ENCODE measurements around the gene ARHGAP6. TPM values are rescaled to one million over a fixed set of nuclear protein-coding genes. Genes with fewer than 3 reads are reported as not detected.

Gene ARHGAP6
- polyA plus RNA-seq, 4 donors = 14.1 to 18.6 (median 15.7) TPM

DNA sequence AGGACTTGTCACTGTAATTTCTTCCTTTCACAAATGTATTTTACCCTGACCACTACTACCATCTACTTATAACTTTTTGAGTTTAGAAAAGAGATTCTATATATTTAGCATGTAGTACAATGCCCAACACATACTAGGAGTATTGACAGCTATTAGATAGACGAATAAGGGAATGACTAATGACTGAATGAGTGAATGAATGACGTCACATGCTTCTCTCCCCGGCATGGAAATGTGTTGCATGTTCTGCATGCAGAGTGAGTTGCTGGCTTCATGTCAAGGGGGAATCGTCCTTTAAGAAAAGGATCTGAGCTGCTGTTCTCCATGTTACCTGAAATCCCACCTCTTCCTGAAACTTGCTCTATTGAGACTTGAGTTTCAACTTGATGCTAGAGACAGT, 459.9 kb downstream of the ARHGAP6 start:
- DNase-seq (ENCODE audit: low read depth in 4 of 4, low spot score in 3 of 4) = no peak

DNA sequence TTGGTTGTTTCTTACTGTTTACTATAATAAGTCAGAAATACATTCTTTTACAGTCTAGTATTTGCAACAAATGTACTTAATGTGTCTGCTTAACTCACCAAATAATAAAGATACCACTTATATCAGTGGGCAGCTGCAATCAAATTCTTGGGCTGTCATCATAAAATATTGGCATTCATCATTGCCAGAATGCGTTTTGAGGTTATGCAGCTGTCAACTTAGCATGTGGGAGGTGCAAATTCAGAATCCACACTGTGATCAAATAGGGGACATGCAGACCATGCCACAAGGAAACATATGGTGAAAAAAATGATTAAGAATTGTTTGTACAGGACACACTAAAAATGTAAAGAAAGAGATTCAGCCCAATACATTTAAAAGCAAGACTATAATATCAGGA, 468.0 kb downstream of the ARHGAP6 start:
- DNase-seq (ENCODE audit: low read depth in 4 of 4, low spot score in 3 of 4) = no peak

DNA sequence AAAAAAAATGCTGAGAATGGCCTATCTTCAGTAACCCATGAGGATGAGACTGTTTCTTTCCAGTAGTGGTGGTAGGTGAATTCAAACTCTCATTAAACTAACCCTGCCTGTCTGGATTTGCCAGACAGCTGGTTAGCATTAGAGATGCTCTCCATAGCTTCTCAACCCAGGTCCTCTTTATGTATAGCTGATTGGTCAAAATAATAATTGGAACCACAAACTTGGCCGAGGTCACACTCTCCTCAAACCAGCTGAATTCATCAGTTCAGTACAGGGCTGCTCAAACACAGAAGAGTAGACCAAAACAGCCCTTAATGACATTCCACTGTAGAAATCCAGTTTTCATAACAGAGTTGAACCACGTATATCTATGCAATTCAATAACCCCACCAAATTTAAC, 469.2 kb downstream of the ARHGAP6 start:
- no peak for DNase-seq (ENCODE audit: low read depth in 4 of 4, low spot score in 3 of 4)

DNA sequence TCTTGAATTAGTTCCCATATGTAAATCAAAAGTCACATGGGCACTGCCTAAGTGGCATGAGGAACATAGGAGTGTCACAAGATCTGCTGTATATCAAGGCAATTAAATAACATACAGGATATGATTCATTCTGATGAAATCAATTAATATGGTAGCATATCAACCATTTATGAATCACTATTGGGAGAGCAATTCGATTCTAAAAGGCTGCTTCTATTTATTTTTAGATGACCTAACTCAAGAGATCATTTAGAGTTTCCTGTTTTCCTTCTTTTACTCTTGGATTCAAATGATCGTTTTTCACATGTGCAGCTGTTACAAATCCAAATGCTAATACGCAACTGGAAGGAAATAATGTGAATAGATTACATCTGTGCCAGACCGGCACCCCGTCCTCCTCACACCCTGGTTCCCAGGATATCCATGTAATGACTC, 472.7 kb downstream of the ARHGAP6 start:
- DNase-seq (ENCODE audit: low read depth in 4 of 4, low spot score in 3 of 4) = no peak

- DNase-seq (ENCODE audit: low read depth in 4 of 4, low spot score in 3 of 4) = no peak
Observed at GRCh38 chrX:11190745-11191510, 474.8 kb downstream of the ARHGAP6 start.

DNA sequence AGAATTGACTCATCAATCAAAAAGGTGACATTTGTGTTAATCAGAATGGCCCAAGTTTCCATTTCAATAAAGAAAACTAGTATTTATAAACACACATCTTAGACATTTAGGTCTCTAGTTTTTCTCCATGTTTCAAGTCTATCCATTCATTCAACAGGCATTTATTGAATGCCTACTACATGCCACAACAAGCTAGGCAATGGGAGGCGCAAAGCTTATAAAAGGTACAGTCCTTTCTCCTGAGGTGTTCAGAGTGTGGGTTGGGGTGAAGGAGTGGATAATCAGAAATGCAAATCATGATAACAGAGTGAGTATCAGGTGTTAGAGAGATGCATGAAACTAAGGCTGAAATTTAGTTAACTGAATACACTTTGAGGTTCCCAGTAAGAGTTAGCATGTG, 476.6 kb downstream of the ARHGAP6 start:
- no peak for DNase-seq (ENCODE audit: low read depth in 4 of 4, low spot score in 3 of 4)

DNA sequence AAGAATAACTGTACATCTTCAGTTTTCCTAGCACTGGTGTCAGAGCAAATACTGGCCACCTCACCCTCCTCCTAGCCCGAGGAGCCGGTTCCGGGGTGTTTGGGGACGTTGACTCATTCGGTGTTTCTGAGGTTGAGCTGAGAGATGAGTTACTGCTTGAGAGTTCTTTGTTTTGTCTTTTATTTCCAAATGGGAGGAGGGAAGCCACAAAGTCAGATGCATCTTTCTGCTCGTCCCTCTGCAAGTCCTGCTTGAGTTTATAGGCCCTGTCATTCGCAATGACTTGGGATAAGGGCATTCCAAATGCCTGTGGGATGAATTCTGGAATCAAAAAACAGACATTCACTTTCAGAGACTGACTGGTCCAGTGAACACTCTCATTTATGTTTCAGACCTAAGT, 477.1 kb downstream of the ARHGAP6 start:
- no peak for DNase-seq (ENCODE audit: low read depth in 4 of 4, low spot score in 3 of 4)

DNA sequence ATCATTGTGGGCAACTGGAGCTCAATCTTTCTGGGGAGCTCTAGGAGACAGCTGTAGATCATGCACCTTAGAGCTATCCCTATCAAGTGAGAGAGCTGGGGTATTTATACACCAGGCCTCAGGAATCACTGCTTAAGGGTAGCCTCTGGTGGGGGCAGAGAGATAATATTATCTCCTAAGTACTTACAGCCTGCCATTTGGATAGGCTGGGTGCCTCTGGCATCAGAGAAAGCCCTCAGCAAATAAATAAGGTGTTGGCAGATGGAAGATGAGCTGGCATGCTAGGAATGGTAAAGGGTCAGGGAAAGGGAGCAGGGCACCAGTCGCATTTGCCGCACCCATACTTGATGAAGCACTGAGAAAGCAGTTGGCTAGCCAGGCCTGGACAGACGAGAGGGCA, 478.7 kb downstream of the ARHGAP6 start:
- DNase-seq (ENCODE audit: low read depth in 4 of 4, low spot score in 3 of 4) = no peak

- DNase-seq (ENCODE audit: low read depth in 4 of 4, low spot score in 3 of 4) = no peak
Observed at GRCh38 chrX:11185861-11186260, 479.9 kb downstream of the ARHGAP6 start.

- no peak for DNase-seq (ENCODE audit: low read depth in 4 of 4, low spot score in 3 of 4)
Observed at GRCh38 chrX:11180571-11180970, 485.1 kb downstream of the ARHGAP6 start.

- no peak for DNase-seq (ENCODE audit: low read depth in 4 of 4, low spot score in 3 of 4)
Observed at GRCh38 chrX:11172415-11172814, 493.3 kb downstream of the ARHGAP6 start.

DNA sequence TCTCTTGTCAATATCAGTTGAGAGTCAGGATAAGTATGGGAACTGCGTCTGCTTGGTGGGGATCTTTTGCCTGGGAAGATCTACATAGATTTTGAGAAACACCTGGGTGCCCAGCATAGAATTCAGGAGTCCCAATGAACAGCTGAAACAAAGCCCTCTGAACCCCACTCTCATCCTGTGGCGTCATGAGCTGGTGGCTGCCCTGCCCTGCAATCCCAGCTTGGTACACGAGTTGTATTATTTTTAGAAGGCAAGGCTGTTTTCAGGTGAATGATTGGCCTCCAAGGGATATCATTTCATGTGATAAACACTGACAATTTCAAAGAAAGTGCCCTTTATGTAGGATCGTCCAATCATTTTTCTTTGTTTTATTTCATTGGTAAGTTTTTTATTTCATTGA, 493.8 kb downstream of the ARHGAP6 start:
- DNase-seq (ENCODE audit: low read depth in 4 of 4, low spot score in 3 of 4) = no peak

DNA sequence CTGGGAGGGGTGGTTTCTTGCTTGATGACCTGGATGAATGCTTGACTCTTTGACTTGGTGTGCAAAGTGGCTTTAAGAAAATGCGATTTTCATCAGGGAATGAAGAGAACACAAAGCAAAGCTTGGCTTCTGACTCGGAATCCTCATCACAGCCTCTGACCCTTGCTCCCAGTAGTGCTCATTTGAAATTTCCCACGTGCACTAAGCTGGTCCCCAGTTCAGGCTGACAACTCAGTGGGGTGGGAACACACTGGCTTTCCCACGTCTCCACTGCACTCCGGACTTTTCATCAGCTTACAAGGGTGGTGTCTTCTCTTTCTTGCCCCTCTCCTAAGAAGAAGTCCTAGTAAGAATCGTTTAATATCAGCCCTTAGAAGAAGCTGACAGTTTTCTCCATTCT, 501.3 kb downstream of the ARHGAP6 start:
- no peak for DNase-seq (ENCODE audit: low read depth in 4 of 4, low spot score in 3 of 4)

GRCh38 chrX:11159149-11159548, 506.6 kb downstream of the ARHGAP6 start:
- no peak for DNase-seq (ENCODE audit: low read depth in 4 of 4, low spot score in 3 of 4)

- DNase-seq (ENCODE audit: low read depth in 4 of 4, low spot score in 3 of 4) = no peak
Observed at GRCh38 chrX:11151799-11152559, 513.7 kb downstream of the ARHGAP6 start.

DNA sequence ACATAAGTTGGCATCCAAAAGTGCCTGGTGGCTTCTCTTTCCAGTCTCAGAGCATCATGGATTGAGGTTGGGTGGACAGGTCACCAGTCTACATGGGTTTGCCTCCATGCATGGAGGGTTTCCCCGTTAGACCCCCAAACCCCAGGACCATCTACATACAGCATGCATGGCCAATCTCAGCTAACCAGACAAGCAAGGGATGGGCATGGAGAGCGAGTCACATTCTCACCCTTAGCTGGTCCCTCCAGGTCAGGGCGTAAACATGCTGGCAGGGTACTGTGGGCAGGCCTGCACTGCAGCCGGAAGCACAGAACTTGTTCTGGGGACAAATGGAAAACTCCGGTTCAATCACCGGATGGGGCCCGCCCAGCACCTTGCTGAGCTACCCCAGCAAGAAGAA, 517.3 kb downstream of the ARHGAP6 start:
- no peak for DNase-seq (ENCODE audit: low read depth in 4 of 4, low spot score in 3 of 4)

DNA sequence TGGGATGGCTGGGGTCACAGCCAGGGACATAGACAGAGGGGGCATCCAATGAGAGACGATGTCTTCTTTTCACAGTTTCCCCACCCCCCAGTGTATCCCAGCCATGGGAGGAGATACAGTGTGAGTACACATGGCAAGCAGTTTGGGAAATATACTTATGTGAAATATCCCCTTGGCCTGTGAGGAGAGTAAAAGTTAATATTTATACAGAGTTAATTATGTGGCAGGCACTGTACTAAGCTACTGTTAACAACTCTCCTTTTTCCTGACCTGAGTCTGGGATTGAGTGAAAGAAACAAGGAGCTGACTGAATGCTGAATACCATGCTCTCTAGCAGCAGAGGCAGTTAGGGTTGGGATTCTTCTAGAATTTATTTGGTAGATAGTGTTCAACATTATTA, 519.3 kb downstream of the ARHGAP6 start:
- DNase-seq (ENCODE audit: low read depth in 4 of 4, low spot score in 3 of 4) = no peak

- peak; percentile 58 to 63 (median 61) for DNase-seq (ENCODE audit: low read depth in 4 of 4, low spot score in 3 of 4)
Observed at GRCh38 chrX:11143931-11144678, 521.6 kb downstream of the ARHGAP6 start.

DNA sequence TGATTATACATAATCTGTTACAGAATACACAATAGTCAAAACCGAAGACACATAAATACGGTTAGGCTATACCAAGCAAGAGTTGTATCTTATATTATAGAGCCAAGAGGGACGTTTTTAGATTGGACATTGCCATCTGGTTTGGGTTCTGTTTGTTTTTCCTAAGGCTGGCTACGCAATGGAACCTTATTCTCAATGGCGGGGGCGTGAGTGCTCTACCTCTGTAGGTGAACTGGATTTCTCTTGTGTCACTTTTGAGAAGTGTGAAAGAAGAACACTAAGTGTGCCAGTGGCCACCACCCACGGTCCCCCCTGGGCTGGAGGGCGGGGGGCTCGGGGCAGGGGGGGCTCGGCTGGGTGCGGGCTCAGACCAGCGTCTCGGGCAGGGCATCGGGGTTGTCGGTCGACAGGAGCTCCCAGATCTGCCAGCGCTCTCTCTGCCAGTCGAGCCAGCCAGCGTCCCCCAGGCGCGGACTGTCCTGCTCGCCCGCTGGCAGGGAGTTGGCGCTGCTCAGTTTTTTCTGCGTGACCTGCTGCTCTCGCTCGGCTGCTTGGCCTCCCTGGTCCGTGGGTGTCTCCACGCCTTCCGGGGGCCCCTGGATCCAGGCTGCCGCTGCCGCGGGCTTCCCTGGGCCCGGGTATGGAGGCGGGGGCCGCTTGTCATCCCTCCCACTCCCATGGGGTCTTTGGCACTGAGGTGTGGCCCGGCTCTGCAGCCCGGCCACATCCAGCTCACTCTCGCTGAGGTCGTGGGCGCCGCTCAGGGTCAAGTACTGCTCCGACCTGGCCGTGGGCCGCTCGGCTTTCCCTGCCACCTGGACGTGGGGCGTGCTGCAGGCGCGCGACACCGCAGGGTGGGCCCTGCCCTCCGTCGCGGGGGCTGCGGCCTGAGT, 527.0 kb downstream of the ARHGAP6 start:
- DNase-seq (ENCODE audit: low read depth in 4 of 4, low spot score in 3 of 4) = no peak

GRCh38 chrX:11137543-11138139, 528.1 kb downstream of the ARHGAP6 start:
- peak in 2 of 4 donors; percentile 18 to 22 for DNase-seq (ENCODE audit: low read depth in 4 of 4, low spot score in 3 of 4)

Measured in right renal pelvis (tissue), 4 donors.